Measurements from ENCODE around the gene NCAM2.

The NCAM2 gene

GRCh38 chr21:21052672-21053071 lies 54.5 kb downstream of the NCAM2 start:
- TF ChIP-seq CTCF (IDR thresholded peaks at IDR 0.05; ENCODE audit: control extremely low read depth, extremely low read depth, low read depth, missing control alignments) = no peak
- ChIA-PET POLR2A (no interaction called here), CTCF (no interaction called here)
- no peak for DNase-seq (ENCODE audit: extremely low spot score)

- no peak for DNase-seq (ENCODE audit: extremely low spot score)
- ChIA-PET CTCF (no interaction called here), POLR2A (no interaction called here)
- no peak for TF ChIP-seq CTCF (IDR thresholded peaks at IDR 0.05; ENCODE audit: control extremely low read depth, extremely low read depth, low read depth, missing control alignments)
Observed at GRCh38 chr21:21057349-21058062, 59.3 kb downstream of the NCAM2 start.

DNA sequence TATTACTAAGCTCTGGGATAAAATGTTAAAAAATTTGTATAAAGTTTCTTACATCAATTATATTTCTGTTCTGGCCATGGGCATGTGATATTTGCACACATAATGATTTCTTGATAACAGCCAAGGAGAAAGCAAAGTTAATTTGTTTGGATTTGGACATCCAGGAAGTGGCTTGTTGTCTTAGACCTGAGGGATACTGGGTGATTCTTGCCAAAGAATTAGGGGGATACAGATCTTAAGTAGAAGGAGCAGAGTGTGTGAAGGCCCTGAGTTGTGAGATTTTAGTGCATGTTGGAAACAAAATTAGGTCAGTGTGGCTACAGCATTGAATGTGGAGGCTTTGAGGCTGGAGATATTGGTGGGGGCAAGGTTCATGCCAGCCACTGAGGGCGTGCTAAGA lies 65.6 kb downstream of the NCAM2 start:
- no peak for TF ChIP-seq CTCF (IDR thresholded peaks at IDR 0.05; ENCODE audit: control extremely low read depth, extremely low read depth, low read depth, missing control alignments)
- CTCF ChIA-PET = no interaction called here
- POLR2A ChIA-PET = no interaction called here
- no peak for DNase-seq (ENCODE audit: extremely low spot score)

GRCh38 chr21:21064353-21064752 lies 66.1 kb downstream of the NCAM2 start:
- no peak for TF ChIP-seq CTCF (IDR thresholded peaks at IDR 0.05; ENCODE audit: control extremely low read depth, extremely low read depth, low read depth, missing control alignments)
- CTCF ChIA-PET = no interaction called here
- no peak for DNase-seq (ENCODE audit: extremely low spot score)
- POLR2A ChIA-PET = no interaction called here

- DNase-seq (ENCODE audit: extremely low spot score) = no peak
- ChIA-PET POLR2A (no interaction called here), CTCF (no interaction called here)
- TF ChIP-seq CTCF (IDR thresholded peaks at IDR 0.05; ENCODE audit: control extremely low read depth, extremely low read depth, low read depth, missing control alignments) = no peak
Observed at GRCh38 chr21:21067375-21067774, 69.2 kb downstream of the NCAM2 start.

DNA sequence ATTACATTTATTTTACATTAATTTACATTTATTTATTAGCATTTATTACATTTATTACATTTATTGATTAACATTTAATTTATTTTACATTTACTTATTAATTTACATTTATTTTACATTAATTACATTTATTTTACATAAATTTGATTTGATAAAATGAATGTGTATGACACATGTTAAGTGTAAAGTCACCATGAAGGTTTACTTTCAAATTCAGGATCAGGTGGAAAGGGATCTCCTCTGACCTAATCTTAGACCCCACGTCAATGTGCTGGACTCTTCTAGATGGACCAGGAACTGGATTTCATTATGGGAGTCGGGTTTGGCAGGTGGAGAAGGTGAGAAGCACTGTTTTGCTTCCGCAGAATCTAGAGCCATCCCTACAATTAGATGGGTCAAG lies 76.1 kb downstream of the NCAM2 start:
- no peak for DNase-seq (ENCODE audit: extremely low spot score)
- TF ChIP-seq CTCF (IDR thresholded peaks at IDR 0.05; ENCODE audit: control extremely low read depth, extremely low read depth, low read depth, missing control alignments) = no peak
- CTCF ChIA-PET = no interaction called here
- POLR2A ChIA-PET = no interaction called here

All from GM10248 (cell line).